GM19239 (cell line): Measurements from ENCODE around the gene FGR.
A peak's percentile ranks its signal among the peaks of the same experiment; 100 is the strongest.
"Not testable (repeated sequence)": the region's sequence is repeated elsewhere in the genome, so short reads cannot be mapped to it uniquely, and the experiment has no call there.

ENCODE experiments used
- DNase-seq: peaks from one replicate; pipeline ENCODE4 v3.0.0; 2011; ENCODE audit warnings: low spot score; ENCODE audit not compliant: insufficient read length
- FAIRE-seq: peaks from 2 replicates; lab custom pipeline; 2011; peaks lifted over from hg19 to GRCh38; lab: Jason Lieb, UNC

FGR gene

DNA sequence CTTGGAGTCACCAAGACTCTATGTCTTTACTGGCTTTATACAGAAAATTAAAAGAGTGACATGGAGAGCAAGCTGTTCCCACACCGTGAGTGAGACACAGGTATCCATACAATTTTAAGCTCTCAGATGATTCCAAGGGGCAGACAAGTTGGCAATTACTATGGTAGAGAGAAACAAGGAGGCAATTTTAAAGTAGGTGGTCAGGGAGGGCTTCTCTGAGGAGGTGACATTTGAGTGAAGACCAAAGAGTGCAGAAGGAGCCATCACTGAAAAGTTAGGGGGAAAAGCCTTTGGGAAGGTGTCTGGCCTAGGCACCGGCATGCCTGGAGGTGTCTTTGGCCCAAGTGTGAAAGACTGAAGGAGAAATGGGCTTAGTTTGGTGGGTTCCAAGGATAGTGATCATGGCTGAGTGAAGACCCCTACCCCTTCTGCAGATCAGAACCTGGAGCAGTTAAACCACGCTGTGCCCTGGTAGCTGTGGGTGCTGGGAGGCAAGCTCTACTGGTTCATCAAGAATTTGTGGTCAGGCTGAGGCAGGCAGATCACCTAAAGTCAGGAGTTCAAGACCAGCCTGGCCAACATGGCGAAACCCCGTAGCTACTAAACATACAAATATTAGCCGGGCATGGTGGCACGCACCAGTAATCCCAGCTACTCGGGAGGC lies 26.6 kb upstream of the FGR start:
- FAIRE-seq (no peak), DNase-seq (no peak)

DNA sequence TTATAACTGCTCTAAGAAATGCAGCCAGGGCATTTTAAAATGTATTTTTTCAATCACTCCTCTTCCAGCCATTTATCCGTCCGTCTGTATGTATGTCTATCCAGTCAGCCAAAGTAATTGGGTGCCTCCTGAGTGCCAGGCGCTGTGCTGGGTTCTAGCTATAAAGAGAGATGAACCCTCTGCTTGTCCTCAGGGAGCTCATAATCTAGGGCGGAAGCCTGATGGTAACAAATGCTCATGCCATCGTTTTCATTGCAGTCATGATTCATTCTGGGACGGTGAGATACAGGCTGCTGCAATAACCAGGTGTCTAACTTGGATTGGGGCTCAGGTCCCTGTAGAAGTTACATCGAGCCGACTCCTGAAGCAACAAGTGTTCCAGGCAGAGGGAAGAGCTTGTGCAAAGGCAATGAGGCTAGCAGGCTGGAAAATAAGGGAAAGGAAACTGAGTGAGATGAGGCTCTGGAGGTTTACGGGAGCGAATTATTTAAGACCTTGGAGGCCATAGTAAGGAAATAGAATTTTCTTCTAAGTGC lies 25.4 kb upstream of the FGR start:
- no peak for FAIRE-seq

DNA sequence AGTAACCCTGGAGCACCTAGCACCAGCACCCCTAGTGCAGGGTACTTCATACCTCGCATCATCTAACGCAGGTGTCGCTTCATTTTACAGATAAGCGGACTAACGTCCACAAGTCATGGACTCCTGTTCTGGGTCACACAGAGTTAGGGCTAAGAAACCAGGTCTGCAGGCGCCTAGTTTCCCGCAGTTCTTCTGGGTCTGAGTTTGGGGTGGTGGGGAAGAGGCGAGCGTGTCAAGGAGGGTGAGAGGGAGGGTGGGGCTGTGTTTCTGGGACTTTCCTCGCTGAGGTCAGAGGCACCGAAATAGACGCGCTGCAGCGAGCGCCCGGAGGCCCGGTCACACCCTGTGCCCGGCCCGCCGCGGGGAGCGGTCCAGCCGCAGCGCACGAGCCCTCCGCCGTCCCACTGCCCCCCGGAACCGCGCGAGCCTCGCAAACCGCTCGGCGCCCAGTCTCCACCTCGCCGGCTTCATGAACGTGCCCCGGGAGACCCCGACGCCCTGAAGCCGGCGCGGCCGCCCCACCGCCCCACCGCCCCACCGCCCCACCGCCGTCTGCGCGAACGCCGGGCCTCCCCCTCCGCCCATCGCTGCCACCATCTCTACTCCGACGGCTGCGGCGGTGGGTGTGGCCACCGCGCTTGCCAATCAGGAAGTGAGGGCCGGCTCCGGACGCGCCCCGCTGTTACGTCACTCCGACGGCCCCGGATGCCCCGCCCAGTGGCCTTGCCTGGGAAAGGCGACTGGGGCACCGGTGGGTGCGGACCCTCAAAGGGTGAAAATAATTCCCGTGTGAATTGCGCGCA lies 24.7 kb upstream of the FGR start:
- peak; percentile 59 for DNase-seq

More for the DNA sequence above, 25.4 kb upstream of the FGR start:
- no peak for DNase-seq

DNA sequence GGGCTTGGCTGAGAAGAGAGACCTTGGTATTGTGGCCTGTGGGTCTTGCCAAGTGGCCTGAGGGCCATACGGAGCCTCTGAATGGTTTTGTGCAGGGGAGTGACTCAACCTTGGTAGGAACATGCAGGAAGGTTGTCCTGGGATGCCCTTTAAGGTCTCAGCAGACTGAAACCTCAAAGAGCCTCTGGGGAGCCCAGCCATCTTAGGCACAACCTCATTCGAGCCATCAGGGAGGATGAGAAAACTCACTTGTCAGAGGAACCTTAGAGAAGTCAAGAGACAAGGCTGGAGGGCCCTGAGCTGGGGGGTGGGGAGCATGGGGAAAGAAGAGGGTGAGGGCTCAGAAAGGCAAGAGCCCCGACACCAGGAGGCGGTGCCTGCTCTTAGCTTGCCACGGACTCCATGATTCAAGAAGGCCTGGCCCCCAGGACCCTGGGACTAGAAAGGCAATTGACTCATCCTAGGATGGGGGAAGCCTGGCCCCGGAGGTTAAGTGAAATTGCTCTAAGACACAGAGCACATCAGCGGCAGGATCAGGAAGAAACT lies 24.0 kb upstream of the FGR start:
- DNase-seq: no peak
- FAIRE-seq: peak; percentile 94

More for the DNA sequence above, 24.7 kb upstream of the FGR start:
- peak; percentile 89 for FAIRE-seq

DNA sequence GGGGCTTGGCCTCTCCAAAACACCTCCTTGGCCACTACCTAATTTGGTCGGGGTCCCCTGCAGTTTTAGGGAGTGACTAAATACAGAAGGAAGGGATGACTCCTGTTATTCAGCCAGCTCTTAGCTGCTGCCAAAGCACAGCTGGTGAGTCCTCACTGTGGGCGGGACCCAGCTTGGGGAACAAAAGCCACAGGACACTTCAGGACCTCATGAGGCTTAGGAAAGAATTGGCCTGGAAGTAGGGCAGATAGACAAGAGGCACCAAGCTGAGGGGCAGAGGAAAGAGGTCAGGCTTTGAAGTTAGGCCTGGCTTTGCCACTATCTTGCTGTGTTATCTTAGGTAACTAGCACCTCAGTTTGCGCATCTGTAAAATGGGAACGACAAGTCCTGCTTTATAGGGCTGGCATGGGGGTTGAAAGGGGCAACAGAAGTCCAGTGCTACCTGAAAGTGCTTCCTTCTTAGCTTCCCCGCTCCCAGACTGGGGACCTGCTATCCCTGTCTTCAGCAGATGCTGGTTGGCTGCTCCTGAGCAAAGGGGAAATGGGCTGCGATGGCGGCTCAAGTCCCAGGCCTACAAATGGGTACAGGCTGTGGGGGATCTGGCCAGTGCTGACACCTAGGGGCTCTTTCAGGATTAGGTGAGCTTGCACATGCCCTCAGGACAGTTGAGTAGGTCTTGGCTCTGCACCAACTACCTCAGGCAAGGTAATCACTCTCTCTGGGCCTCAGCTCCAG lies 21.3 kb upstream of the FGR start:
- FAIRE-seq (peak; percentile 55), DNase-seq (no peak)

DNA sequence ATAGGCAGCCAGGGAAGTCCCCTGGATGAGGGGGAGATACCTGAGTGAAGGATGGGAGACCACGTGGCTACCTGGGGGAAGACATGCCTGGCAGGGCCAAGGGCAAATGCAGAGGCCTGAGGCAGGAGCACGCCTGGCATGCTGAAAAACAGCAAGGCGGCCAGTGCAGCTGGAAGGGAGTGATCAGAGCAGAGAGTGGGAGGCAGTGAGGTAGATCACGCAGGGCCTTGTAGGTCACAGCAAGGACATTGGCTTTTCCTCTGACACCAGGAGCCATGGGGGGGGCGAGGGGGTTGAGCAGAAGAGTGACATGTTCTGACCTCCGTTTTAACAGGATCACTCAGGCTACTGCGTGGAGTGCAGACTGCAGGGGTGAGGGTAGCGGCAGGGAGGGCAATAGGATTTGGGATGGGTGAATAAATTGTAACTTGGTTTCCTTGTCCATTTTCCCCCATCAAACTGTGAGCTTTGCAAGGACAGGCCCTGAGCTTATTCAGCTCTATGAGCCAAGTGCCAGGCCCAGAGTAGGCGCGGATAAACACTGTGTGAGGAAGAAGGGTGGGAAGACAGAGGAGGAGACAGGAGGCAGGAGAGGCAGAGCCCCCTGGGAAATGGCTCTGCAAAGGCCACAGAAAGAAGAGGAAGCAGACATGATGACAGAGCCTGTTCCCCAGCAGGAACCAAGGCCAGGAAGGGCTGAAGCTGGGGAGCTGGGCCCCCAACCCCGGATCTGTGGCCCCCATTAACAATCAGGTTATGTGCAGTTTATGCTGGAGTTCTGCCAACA lies 20.4 kb upstream of the FGR start:
- peak; percentile 68 for FAIRE-seq
- DNase-seq: no peak

DNA sequence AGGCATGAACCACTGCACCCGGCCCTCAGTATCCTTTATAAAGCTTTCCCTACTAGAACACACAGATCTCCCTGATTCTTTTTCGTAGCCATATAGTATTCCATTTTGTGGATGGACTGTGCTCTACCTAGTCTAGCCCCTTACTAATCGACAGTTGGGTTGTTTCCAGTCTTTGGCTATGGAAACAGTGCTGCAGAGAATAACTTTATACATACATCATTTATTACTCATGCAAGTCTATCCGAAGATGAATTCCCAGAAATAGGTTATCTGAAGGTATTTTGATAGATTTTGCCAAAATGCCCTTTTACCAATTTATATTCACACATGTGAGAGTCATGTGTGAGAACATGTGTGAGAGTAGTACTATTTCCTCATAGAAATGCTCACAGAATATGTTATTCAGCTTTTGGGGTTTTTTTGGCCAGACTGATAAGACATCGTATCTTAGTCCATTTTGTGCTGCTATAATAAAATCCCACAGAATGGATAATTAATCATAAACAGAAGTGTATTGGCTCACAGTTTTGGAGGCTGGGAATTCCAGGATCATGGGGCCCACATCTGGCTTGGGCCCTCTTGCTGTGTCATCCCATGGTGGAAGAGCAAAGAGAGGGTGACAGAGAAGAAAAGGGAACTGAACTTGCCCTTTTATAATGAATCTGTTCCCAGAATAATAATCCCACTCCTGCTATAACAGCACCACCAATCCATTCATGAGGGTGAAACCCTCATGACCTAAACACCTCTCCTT lies 17.3 kb upstream of the FGR start:
- FAIRE-seq (no peak), DNase-seq (no peak)

DNA sequence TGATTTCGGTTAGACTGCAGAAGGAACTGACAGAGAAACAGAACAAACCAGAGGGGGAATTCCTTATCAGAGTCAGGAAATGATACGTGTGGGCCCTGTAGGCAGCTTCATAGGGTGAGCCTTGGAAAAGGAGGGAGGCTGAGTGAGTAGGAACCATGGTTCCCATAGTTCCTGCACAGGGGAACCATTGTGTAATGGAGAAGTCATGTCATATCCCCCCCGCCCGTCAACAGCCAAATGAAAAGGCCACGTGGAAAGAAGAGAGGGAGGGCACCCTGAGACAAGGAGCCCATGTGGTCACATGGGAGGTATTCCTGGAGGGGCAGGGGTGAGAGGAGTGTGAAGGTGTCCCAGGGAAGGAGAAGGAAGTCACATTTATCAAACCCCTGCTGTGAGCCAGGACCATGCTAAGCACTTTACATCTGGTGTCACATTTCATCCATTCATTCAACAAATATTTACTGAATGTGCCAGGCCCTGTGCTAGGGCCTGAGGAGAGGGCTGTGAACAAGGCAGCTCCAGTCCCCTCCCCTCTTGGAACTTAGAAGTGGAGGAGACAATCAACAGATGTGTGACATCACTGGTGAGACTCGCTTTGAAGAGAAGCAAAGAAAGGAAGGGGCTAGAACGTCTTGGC lies 15.7 kb upstream of the FGR start:
- DNase-seq: no peak
- no peak for FAIRE-seq

DNA sequence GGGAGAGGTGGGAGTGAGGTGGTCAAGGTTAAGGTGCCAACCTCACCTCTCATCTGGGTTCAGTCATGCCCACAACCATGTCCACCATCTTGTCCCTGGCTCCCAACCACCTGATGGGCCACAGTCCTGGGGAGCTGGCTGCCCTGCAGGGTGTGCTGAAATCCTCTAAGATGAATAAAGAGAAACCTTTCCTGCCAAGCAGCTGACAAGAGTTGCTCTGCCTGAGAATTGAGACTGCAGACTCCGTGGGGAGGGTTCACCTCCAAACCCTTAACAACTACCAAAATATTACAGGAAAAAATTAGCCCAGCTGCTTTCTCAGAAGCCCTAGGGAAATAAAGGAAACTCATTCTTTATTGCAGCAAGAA lies 15.2 kb upstream of the FGR start:
- DNase-seq (no peak), FAIRE-seq (peak; percentile 31)

DNA sequence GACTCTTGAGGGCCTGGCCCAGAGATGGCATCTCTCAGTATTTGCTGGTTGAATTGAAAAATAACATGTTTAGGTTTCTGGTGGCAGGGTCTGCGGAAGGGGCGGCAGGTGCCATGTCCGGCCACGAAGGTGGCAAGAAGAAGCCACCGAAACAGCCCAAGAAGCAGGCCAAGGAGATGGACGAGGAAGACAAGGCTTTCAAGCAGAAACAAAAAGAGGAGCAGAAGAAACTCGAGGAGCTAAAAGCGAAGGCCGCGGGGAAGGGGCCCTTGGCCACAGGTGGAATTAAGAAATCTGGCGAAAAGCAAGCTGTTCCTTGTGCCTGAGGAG lies 14.3 kb upstream of the FGR start:
- DNase-seq (no peak), FAIRE-seq (no peak)

DNA sequence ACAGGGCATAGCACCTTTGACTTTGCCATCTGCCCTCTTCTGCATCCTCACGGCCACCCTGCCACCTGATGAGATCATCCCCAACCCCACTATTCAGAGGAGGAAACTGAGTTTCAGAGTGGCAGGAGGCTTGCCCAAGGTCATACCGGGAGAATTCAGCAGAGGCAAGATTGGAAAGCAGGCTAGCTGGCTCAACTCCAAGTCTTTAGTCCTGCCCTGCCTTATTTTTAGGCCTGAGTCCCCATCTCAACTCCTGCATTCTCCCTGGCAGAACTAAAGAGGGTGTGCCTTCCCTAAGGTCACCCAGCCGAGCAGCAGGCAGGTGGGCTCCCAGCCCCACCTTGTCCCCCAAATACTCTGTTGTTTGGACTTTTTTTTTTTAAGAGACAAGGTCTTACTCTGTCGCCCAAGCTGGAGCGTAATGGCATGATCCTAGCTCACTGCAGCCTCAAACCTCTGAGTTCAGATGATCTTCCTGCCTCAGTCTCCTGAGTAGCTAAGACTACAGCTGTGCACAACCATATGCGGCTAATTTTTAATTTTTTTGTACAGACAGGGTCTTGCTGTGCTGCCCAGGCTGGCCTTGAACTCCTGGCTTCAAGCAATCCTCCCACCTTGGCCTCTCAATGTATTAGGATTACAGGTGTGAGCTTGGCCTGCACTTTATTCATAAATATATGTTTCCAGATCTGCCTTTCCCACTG lies 13.8 kb upstream of the FGR start:
- DNase-seq (no peak), FAIRE-seq (no peak)

DNA sequence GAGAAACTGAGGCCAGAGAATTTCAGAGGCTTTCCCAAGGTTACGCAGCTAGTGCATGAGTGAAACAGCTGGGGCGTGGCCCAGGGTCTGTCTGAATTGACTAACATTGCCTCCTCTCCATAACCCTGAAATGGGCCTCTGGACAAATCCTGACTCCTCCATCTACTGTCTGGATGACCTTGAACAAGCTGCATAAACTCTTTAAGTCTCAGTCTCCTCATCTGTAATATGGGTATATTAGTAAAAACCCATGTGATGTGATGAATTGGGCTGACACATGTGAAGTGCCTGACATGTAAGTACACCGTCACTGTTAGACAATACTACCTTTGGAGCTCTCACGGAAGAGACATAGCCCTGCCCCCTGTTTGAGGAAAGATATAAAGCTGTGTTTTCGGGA lies 12.3 kb upstream of the FGR start:
- no peak for DNase-seq

DNA sequence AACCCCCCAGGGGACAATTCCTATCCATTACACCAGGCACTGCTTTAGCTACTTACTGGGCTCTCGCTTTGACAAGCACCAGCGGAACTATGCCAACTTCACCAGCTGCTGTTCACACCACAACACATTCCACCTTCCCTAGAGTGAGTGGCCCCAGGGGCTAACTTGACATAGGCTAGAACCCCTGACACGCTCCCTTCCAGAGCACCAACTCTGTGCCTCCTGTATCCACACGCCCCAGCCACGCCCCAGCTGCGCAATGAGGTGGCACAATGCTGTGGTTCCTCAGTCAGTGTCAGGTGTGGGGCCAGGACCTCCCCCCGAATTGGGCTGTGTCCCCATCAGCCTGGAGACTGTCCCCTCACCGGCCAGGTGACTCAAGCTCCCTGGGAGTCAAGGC lies 11.7 kb upstream of the FGR start:
- DNase-seq (no peak), FAIRE-seq (no peak)

More for the DNA sequence above, 12.3 kb upstream of the FGR start:
- no peak for FAIRE-seq

DNA sequence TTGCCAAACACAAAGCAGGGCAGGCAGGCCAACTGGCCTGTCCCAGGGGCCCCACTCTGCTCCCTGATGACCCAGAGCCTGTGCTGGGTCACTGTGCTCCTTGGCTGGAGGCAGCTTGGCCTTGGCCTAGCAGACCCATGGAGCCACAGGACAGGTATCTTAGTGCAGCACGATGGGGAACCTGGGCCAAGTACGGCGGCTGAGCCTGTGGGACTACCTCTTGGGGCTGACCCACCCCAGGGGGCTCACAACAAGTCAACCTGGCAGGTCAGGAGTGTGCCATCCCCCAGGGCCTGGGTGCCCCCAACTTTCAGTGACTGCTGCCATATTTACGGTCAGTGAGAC lies 10.1 kb upstream of the FGR start:
- DNase-seq (no peak), FAIRE-seq (no peak)

DNA sequence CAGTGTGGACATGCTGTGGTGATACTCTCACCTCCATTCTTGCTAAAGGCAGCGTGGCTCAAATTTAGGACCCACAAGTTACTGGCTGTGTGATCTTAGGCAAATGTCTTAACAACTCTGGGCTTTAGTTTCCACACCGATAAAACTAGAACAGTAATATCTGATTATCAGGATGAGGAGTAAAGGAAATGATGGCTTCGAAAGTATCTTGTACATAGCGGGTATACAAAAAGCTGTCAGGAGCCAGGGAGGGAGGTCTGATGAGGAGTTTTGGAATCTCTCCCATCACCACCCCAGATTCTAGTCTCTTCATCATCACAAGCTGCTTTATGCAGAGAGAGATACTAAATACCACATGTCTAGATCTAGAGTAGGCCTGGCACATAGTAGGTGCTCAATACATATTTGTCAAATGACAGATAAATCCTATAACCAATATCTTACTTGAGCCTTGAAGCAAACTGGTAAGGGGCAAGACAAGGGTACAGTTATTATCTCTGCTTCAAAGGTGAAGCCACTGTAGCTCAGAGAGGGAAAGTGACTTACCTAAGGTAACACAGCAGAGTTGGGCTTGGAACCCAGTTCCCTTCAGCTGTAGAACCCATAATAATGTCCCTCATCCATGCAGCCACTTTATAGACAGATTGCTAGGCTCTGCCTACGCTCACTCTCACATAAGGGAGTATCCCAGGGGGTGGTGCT lies 9.5 kb upstream of the FGR start:
- FAIRE-seq (no peak), DNase-seq (no peak)

DNA sequence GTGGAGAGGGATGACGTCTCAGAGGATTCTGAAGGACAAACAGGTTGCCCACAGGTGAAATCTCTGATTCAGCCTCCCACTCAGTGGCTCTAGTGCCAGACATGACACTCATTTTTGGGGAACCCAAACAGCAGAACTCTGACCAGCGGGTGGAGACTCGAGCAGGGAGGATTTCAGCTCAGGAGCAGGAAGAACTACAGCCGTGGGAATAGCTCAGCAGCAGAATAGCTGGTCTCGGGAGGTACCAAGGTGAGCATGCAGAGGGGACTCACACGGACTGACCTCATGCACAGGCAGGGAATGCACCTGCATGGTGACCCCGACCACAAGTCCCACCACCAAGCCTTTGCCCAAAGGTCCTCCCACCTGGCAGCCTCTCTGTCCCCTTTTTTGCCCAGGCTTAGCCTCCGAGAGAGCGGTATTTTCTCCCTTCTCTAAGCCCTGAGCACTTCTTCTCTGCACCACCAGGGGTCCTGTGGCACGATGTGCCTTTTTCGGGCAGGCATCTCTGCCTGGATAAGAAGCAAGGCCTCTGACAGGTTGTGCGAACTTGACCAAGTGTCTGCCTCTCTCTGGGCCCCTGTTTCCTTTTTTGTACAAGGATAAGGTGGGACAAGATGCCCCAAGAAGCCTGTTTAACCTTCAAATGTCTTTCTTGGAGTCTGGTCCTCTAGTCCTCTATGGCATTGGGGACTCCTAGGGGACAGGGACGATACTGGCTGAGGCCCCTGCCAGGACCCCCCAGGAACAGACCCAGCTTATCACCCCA lies 8.8 kb upstream of the FGR start:
- peak; percentile 97 for FAIRE-seq
- peak; percentile 69 for DNase-seq

DNA sequence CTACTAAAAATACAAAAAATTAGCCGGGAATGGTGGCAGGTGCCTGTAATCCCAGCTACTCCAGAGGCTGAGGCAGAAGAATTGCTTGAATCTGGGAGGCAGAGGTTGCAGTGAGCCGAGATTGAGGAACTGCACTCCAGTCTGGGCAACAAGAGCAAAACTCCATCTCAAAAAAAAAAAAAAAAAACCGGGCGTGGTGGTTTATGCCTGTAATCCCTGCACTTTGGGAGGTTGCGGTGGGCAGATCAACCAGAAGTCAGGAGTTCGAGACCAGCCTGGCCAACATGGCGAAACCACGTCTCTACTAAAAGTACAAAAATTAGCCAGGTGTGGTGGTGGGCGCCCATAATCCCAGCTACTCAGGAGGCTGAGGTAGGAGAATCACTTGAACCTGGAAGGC lies 5.5 kb upstream of the FGR start:
- not testable (repeated sequence) for DNase-seq, FAIRE-seq
